Neural cell (in vitro differentiated cells): ENCODE data around the gene ADAR. TPM values are rescaled to one million over a fixed set of nuclear protein-coding genes. Genes with fewer than 3 reads are reported as not detected.

Experiments used
- H2AFZ ChIP-seq: fragments of 200-600, 300-800 bp; sonication (generic), shearing (Covaris generic); 2 replicates; pipeline ENCODE4 v1.6.0; 2014; ENCODE audit warnings: low read depth, mild to moderate bottlenecking, antibody characterized with exemption, low read length, moderate library complexity
- H3F3A ChIP-seq: fragments of 200-600 bp; shearing (Covaris generic); 2 replicates; pipeline ENCODE4 v1.6.1; 2016; ENCODE audit warnings: mild to moderate bottlenecking, moderate library complexity, mixed read lengths, antibody characterized with exemption, low read length; ENCODE audit not compliant: insufficient read depth, poor library complexity, severe bottlenecking
- H3K27ac ChIP-seq: fragments of 200-600, 300-800 bp; sonication (generic), shearing (Covaris generic); 2 replicates; pipeline ENCODE4 v1.5.1; 2014; ENCODE audit warnings: mild to moderate bottlenecking, low read length, moderate library complexity
- H3K27me3 ChIP-seq: fragments of 300-800, 200-600 bp; sonication (generic), shearing (Covaris generic); 2 replicates; pipeline ENCODE4 v1.6.0; 2014; ENCODE audit warnings: mild to moderate bottlenecking, low read depth, low read length, moderate library complexity; ENCODE audit not compliant: insufficient read depth
- H3K36me3 ChIP-seq: fragments of 300-800, 200-600 bp; sonication (generic), shearing (Covaris generic); 2 replicates; pipeline ENCODE4 v1.5.1; 2014; ENCODE audit warnings: mild to moderate bottlenecking, antibody characterized with exemption, low read length, moderate library complexity; ENCODE audit not compliant: insufficient read depth
- H3K4me2 ChIP-seq: fragments of 300-800, 200-600 bp; sonication (generic), shearing (Covaris generic); 2 replicates; pipeline ENCODE4 v1.6.0; 2014; ENCODE audit warnings: mild to moderate bottlenecking, low read length
- H3K4me3 ChIP-seq: fragments of 300-800, 200-600 bp; sonication (generic), shearing (Covaris generic); 2 replicates; pipeline ENCODE4 v1.5.1; 2014; ENCODE audit warnings: mild to moderate bottlenecking, low read length, moderate library complexity
- H3K79me2 ChIP-seq: fragments of 200-600 bp; shearing (Covaris generic); replicated peaks from 2 replicates; pipeline ENCODE4 v1.6.0; 2014; ENCODE audit warnings: mild to moderate bottlenecking, low read length, moderate library complexity; ENCODE audit not compliant: insufficient read depth
- H3K9ac ChIP-seq: fragments of 300-800, 200-600 bp; sonication (generic), shearing (Covaris generic); 2 replicates; pipeline ENCODE4 v1.6.1; 2016; ENCODE audit warnings: mild to moderate bottlenecking, low read length, mixed read lengths
- H3K9me2 ChIP-seq: fragments of 200-600 bp; shearing (Covaris generic); 2 replicates; pipeline ENCODE4 v1.6.1; 2016; ENCODE audit warnings: mild to moderate bottlenecking, low read length, mixed read lengths; ENCODE audit not compliant: insufficient read depth
- H3K9me3 ChIP-seq: fragments of 200-600, 300-800 bp; sonication (generic), shearing (Covaris generic); 2 replicates; pipeline ENCODE4 v1.6.1; 2016; ENCODE audit warnings: mild to moderate bottlenecking, mixed run types, low read length, moderate library complexity, mixed read lengths
- H4K20me1 ChIP-seq: fragments of 200-600 bp; shearing (Covaris generic); 2 replicates; pipeline ENCODE4 v1.6.1; 2016; ENCODE audit warnings: mild to moderate bottlenecking, mixed run types; ENCODE audit not compliant: insufficient read depth
- EP300 ChIP-seq: fragments of 450-650 bp; conservative IDR thresholded peaks from 2 replicates; pipeline ENCODE4 v1.6.1; 2014; ENCODE audit warnings: antibody characterized with exemption, mild to moderate bottlenecking, moderate library complexity; ENCODE audit not compliant: poor library complexity, severe bottlenecking
- EZH2 ChIP-seq: fragments of 200-600, 300-800 bp; shearing (Covaris generic), sonication (generic); IDR thresholded peaks from 2 replicates; pipeline ENCODE4 v1.6.1; 2014; ENCODE audit warnings: antibody characterized with exemption, low read length, borderline replicate concordance, mild to moderate bottlenecking; ENCODE audit not compliant: insufficient read depth, poor library complexity, severe bottlenecking
- MXI1 ChIP-seq: fragments of 450-650 bp; conservative IDR thresholded peaks from 2 replicates; pipeline ENCODE4 v1.6.1; 2014; ENCODE audit warnings: antibody characterized with exemption, mild to moderate bottlenecking; ENCODE audit not compliant: poor library complexity, severe bottlenecking
- POLR2AphosphoS5 ChIP-seq: IDR thresholded peaks from 2 replicates; pipeline ENCODE4 v1.6.1; 2012
- RAD21 ChIP-seq: fragments of 450-650 bp; conservative IDR thresholded peaks from 2 replicates; pipeline ENCODE4 v1.6.1; 2014; ENCODE audit warnings: antibody characterized with exemption, mild to moderate bottlenecking, moderate library complexity
- SMC3 ChIP-seq: fragments of 450-650 bp; conservative IDR thresholded peaks from 2 replicates; pipeline ENCODE4 v1.6.1; 2014; ENCODE audit warnings: antibody characterized with exemption, mild to moderate bottlenecking, moderate library complexity; ENCODE audit not compliant: poor library complexity
- TAF1 ChIP-seq: IDR thresholded peaks from 2 replicates; pipeline ENCODE4 v1.6.1; 2012; ENCODE audit warnings: low read depth
- polyA plus RNA-seq: library from polyadenylated mRNA; depleted of rRNA; stranded (reverse); fragments of >200 nt; gene quantifications from 2 replicates; pipeline ENCODE4 v1.2.3, GENCODE V29; 2014
- TF ChIP-seq, protein P1 (sequence below): IDR thresholded peaks from 2 replicates; pipeline ENCODE4 v1.6.1; 2012; ENCODE audit warnings: borderline replicate concordance
- TF ChIP-seq, protein P2 (sequence below): fragments of 450-650 bp; IDR thresholded peaks from 2 replicates; pipeline ENCODE4 v1.5.1; 2014; ENCODE audit warnings: antibody characterized with exemption, mild to moderate bottlenecking, moderate library complexity; ENCODE audit not compliant: poor library complexity, severe bottlenecking

ADAR gene
- polyA plus RNA-seq, 1 donor from 2014 or later = 51.4 TPM

DNA sequence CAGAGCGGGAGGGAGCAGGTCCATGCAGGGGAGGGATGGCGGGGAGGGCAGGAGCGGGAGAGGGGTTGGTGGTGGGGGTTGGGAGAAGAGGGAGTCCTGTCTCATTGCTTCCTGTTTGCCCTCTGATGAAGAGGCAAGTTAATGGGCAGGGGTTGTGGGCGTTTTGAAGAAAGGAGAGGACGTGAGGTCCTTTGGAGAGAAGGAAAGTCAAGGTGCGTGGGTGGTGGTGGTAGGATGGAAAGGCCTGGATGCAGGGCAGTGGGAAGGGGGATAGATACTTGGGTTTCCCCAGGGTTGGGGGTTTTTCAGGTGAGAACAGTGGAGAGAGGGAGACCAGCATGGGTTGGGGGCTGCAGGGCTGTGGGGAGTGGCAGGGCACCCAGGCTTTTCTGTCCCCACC, 66.8 kb downstream of the ADAR start:
- Histone ChIP-seq H3K79me2 (no peaks in the 10 kb centered on the region), H3K9ac (no peak overlapping the region), H3K4me2 (no peak overlapping the region), H2AFZ (no peak overlapping the region), H3K9me2 (no peaks in the 10 kb centered on the region), H4K20me1 (no peaks in the 10 kb centered on the region), H3K27me3 (no peaks in the 10 kb centered on the region), H3F3A (no peaks in the 10 kb centered on the region), H3K9me3 (no peaks in the 10 kb centered on the region), H3K4me3 (no peak overlapping the region), H3K36me3 (no peaks in the 10 kb centered on the region), H3K27ac (no peak overlapping the region)
- TF ChIP-seq EP300 (no peak), MXI1 (no peak), EZH2 (no peak), SMC3 (no peak), TAF1 (no peak), POLR2AphosphoS5 (no peak), RAD21 (no peak)
- TF ChIP-seq, protein P1, sequence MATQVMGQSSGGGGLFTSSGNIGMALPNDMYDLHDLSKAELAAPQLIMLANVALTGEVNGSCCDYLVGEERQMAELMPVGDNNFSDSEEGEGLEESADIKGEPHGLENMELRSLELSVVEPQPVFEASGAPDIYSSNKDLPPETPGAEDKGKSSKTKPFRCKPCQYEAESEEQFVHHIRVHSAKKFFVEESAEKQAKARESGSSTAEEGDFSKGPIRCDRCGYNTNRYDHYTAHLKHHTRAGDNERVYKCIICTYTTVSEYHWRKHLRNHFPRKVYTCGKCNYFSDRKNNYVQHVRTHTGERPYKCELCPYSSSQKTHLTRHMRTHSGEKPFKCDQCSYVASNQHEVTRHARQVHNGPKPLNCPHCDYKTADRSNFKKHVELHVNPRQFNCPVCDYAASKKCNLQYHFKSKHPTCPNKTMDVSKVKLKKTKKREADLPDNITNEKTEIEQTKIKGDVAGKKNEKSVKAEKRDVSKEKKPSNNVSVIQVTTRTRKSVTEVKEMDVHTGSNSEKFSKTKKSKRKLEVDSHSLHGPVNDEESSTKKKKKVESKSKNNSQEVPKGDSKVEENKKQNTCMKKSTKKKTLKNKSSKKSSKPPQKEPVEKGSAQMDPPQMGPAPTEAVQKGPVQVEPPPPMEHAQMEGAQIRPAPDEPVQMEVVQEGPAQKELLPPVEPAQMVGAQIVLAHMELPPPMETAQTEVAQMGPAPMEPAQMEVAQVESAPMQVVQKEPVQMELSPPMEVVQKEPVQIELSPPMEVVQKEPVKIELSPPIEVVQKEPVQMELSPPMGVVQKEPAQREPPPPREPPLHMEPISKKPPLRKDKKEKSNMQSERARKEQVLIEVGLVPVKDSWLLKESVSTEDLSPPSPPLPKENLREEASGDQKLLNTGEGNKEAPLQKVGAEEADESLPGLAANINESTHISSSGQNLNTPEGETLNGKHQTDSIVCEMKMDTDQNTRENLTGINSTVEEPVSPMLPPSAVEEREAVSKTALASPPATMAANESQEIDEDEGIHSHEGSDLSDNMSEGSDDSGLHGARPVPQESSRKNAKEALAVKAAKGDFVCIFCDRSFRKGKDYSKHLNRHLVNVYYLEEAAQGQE = no peak
- TF ChIP-seq, protein P2, sequence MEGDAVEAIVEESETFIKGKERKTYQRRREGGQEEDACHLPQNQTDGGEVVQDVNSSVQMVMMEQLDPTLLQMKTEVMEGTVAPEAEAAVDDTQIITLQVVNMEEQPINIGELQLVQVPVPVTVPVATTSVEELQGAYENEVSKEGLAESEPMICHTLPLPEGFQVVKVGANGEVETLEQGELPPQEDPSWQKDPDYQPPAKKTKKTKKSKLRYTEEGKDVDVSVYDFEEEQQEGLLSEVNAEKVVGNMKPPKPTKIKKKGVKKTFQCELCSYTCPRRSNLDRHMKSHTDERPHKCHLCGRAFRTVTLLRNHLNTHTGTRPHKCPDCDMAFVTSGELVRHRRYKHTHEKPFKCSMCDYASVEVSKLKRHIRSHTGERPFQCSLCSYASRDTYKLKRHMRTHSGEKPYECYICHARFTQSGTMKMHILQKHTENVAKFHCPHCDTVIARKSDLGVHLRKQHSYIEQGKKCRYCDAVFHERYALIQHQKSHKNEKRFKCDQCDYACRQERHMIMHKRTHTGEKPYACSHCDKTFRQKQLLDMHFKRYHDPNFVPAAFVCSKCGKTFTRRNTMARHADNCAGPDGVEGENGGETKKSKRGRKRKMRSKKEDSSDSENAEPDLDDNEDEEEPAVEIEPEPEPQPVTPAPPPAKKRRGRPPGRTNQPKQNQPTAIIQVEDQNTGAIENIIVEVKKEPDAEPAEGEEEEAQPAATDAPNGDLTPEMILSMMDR = no peak

DNA sequence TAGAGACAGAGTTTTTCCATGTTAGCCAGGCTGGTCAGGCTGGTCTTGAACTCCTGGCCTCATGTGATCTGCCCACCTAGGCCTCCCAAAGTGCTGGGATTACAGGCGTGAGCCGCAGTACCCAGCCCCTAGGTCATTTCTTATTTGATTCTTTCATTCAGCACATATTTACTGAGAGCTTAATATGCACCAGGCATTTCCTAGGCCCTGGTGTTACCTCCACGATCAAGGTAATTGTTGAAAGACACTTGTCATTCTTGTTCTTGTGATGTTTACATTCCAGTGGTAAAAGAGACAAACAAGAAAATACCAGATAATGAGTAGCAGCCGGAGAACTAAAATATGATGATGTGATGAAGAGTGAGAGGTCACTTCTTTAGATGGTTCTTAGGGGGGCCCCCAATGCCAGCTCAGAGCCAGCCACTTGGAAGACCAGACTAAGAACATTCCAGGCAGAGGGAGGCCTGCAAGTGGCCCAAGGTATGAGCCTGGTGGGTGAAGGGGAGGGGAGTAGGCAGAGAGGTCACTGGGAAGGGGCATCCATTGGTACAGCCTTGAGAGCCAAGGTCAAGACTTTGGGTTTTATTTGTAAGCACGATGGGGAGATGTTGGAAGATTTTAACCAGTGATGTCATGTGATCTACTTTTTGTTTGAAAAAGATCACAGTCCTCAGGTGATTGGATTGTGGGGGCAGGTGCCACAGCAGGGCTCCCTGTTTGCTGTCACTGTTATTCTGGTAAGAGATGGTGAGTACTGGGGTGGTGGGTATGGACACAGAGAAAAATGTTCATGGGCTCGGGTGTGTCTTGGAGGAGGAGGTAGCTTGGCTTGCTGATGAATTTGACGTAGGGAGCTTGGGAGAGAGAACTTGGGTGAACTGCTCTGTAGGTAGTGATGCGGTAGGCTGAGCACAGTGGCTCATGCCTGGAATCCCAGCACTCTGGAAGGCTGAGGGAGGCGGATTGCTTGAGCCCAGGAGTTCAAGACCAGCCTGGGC, 68.2 kb downstream of the ADAR start:
- Histone ChIP-seq H3K27ac (no peak overlapping the region), H3K4me2 (no peak overlapping the region), H3K36me3 (no peaks in the 10 kb centered on the region), H2AFZ (no peak overlapping the region), H3K9me2 (no peaks in the 10 kb centered on the region), H3K4me3 (no peak overlapping the region), H3K9ac (no peak overlapping the region), H3K27me3 (no peaks in the 10 kb centered on the region), H3F3A (no peaks in the 10 kb centered on the region), H4K20me1 (no peaks in the 10 kb centered on the region), H3K9me3 (peaks cover 3% of the 10 kb centered on the region), H3K79me2 (no peaks in the 10 kb centered on the region)
- TF ChIP-seq RAD21 = no peak
- no peak for TF ChIP-seq SMC3
- TF ChIP-seq, protein P2 = no peak
- TF ChIP-seq TAF1 = no peak
- TF ChIP-seq, protein P1 = no peak
- no peak for TF ChIP-seq EP300
- TF ChIP-seq EZH2 = no peak
- no peak for TF ChIP-seq POLR2AphosphoS5
- no peak for TF ChIP-seq MXI1
